Measurements from ENCODE around the gene PLEKHB2. TPM values are rescaled to one million over a fixed set of nuclear protein-coding genes. Genes with fewer than 3 reads are reported as not detected.
A peak's percentile ranks its signal among the peaks of the same experiment; 100 is the strongest.

PLEKHB2 gene
- total RNA-seq, 1 experiment from 2014 or later: 72.0 TPM

GRCh38 chr2:131056932-131057287, 48.2 kb upstream of the PLEKHB2 start:
- in situ Hi-C loops (cut with HindIII; ENCODE audit: low pct_unique_long_range_greater_than_20kb, low sequenced_read_pairs) (no loop called here), intact Hi-C loops (cut with micrococcal nuclease; ENCODE audit: unreplicated experiment) (no loop called here)
- Histone ChIP-seq H3K36me3 (ENCODE audit: control insufficient read depth, insufficient read depth, low read length) (peaks cover 27% of the 10 kb centered on the region), H3K4me1 (ENCODE audit: control insufficient read depth, insufficient read depth, low read length) (no peaks in the 10 kb centered on the region), H3K27ac (ENCODE audit: low read length) (no peak overlapping the region), H3K4me3 (ENCODE audit: low read depth in 2 of 2, low read length in 2 of 2) (no peak overlapping the region), H3K27me3 (ENCODE audit: control insufficient read depth, insufficient read depth, low read length) (no peaks in the 10 kb centered on the region), H3K9me3 (ENCODE audit: control insufficient read depth, insufficient read depth, low read depth, low read length) (no peaks in the 10 kb centered on the region)
- CTCF ChIA-PET: no interaction called here
- DNase-seq (ENCODE audit: low read depth, low spot score) (no peak), ATAC-seq (no peak)
- POLR2A ChIA-PET: no interaction called here
- TF ChIP-seq TCF7L2 (IDR thresholded peaks at IDR 0.05; ENCODE audit: low read depth, low read length): no peak
- no peak for TF ChIP-seq CTCF (IDR thresholded peaks at IDR 0.05)
- no peak for TF ChIP-seq REST (IDR thresholded peaks at IDR 0.05; ENCODE audit: insufficient read depth in 1 of 2, low read depth in 2 of 2, low read length in 1 of 2)
- no TSS peak for BruUV-seq (replicated peaks)

GRCh38 chr2:131058214-131058843, 46.8 kb upstream of the PLEKHB2 start:
- ChIA-PET POLR2A (no interaction called here), CTCF (no interaction called here)
- DNase-seq (ENCODE audit: low read depth, low spot score) (no peak), ATAC-seq (no peak)
- BruUV-seq (replicated peaks): TSS peak; percentile 28
- in situ Hi-C loops (cut with HindIII; ENCODE audit: low pct_unique_long_range_greater_than_20kb, low sequenced_read_pairs) (no loop called here), intact Hi-C loops (cut with micrococcal nuclease; ENCODE audit: unreplicated experiment) (no loop called here)
- H3K27ac ChIP-seq (ENCODE audit: low read length): no peak overlapping the region
- TF ChIP-seq TCF7L2 (IDR thresholded peaks at IDR 0.05; ENCODE audit: low read depth, low read length) (no peak), CTCF (IDR thresholded peaks at IDR 0.05) (no peak), REST (IDR thresholded peaks at IDR 0.05; ENCODE audit: insufficient read depth in 1 of 2, low read depth in 2 of 2, low read length in 1 of 2) (no peak), POLR2AphosphoS5 (IDR thresholded peaks at IDR 0.05; ENCODE audit: low read depth, low read length) (no peak), SIN3A (IDR thresholded peaks at IDR 0.05; ENCODE audit: borderline replicate concordance, insufficient read depth, low read depth, low read length) (no peak)
- no peak overlapping the region for H3K4me3 ChIP-seq (ENCODE audit: low read depth in 2 of 2, low read length in 2 of 2)
- H3K9me3 ChIP-seq (ENCODE audit: control insufficient read depth, insufficient read depth, low read depth, low read length): no peaks in the 10 kb centered on the region
- peaks cover 21% of the 10 kb centered on the region for H3K36me3 ChIP-seq (ENCODE audit: control insufficient read depth, insufficient read depth, low read length)
- H3K4me1 ChIP-seq (ENCODE audit: control insufficient read depth, insufficient read depth, low read length): no peaks in the 10 kb centered on the region
- H3K27me3 ChIP-seq (ENCODE audit: control insufficient read depth, insufficient read depth, low read length): no peaks in the 10 kb centered on the region

Measured in Panc1 (cell line).